ENCODE data around the gene ADGRL1. TPM values are rescaled to one million over a fixed set of nuclear protein-coding genes. Genes with fewer than 3 reads are reported as not detected.

Gene ADGRL1
- total RNA-seq: 1.7 and 3.7 TPM in 2 replicates

DNA sequence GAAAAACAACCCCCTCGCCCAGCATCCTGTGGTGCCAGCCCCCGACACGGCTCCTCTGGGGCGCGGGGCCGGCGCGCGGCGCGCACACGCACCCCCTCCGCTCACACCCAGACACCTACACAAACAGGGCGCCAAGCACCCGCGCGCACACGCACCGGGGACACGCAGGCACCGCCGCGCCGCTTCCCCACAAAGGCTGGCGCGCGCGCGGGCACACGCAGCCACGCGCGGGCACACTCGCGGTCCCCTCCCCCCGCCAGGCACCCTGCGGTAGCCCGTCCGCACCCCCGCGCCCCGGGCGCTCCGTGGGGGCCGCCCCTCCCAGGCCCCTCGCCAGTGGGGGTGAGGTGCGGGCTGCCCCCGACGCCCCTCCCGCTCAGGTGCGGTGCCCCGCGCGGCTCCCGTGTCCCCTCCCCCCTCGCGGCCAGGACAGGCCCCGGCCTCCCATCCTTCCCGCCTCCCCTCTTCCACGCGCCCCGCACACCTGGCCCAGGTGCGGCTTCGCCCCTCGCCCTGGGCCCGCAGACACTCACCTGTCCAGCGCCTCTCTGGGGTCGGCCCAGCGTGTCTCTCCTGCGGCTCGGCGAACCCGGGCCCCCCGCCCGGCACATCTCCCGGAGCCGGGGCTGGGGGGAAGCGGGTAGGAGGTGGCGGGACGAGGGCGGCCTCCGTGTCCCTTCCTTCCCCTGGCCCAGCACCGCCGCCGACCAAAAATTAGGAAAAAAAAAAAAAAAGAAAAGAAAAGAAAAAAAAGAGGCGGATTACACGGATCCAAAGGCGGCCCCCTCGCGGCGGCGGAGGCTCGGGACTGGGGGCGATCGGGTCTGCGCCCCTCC lies at the start of gene ADGRL1:
Gene ADGRL1 (minus strand): TSS at position 718 of the 836 bp plus-strand sequence. CDS start 22,567 bp downstream, outside the sequence.

DNA sequence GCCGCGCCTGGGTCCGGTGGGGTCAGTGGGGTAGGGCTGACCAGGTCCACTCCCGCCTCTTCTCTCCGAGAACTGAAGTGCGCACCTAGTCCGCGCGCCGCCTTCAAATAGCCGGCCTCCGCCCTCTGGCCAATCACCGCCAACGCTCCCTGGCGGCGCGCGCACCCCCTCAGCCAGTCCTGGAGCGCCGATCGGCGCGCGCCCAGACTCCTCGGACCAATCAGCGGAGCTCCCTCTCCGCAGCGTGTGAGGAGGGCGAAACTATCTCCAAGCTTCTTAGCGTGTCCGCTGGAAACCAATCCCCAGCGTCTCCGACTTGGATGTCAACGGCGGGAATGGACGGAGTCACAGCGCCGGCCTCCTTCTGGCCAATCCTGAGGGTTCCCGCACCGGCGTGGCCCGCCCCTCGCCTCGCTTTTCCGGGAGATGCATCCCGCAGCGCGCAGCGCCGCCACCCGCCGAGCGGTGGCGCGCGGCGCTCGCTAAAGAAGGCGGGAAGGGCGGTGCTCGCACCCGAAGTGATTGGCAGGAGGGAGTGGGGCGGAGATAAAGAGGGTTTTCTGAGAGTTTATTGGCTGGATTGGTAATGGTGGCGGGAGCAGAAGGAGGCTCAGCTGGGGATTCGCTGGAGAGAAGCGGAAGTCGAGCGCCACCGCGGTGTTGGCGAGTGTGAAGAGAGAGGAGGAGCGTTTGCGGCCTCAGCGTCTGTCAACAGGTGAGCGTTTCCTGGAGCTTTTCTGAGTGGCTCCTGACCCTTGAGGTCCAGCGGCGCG lies 69.3 kb downstream of the ADGRL1 start, which contains the start of gene ASF1B:
Gene ASF1B (minus strand): TSS at position 81 of the 773 bp plus-strand sequence. CDS start 133 bp downstream, outside the sequence.

DNA sequence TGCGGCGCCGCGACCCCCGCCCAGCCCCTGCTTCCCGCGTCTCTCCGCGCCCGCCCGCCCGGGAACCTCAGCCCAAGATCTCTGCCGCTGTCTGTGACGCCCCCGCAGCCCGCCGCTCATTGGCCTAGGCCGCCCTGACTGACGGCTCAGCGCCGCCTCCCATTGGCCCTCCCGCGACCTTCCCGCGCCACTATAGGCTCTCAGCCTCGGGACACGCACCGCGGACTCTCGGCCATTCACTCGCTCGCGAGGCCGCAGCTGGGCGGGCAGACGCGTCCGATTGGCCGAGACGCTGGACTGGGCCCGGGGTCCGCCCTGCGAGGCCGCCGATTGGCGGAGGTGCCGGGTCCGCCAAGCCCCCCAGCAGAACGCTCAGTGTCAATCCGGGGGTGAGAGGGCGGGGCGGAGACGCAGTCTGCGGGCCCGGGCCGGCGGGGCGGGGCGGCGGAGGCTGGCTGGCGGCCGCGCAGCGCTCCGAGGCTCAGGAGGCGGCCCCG lies 88.3 kb downstream of the ADGRL1 start, which contains the start of gene PRKACA:
Gene PRKACA (minus strand): TSS at position 95 of the 497 bp plus-strand sequence. CDS start 215 bp downstream, outside the sequence.

Other genes with a start within 250 kb of the ADGRL1 start
- gene RFX1, start 199.8 kb downstream of the ADGRL1 start, total RNA-seq: 2.8 and 3.4 TPM in 2 replicates
- not detected in 2 replicates for gene RLN3, start 178.0 kb downstream of the ADGRL1 start, total RNA-seq
- 5.9 and 8.5 TPM in 2 replicates for gene IL27RA, start 174.4 kb downstream of the ADGRL1 start, total RNA-seq
- gene PALM3, start 144.1 kb downstream of the ADGRL1 start, total RNA-seq: under 0.01 and 0.18 TPM in 2 replicates
- gene MISP3, start 133.4 kb downstream of the ADGRL1 start, total RNA-seq: 0.09 TPM in 2 replicates
- gene C19orf67, start 120.4 kb downstream of the ADGRL1 start, total RNA-seq: not detected in 2 replicates
- 17.1 and 24.1 TPM in 2 replicates for gene SAMD1, start 115.4 kb downstream of the ADGRL1 start, total RNA-seq
- 35.7 and 45.3 TPM in 2 replicates for gene PRKACA, start 88.4 kb downstream of the ADGRL1 start, total RNA-seq
- gene ASF1B, start 69.6 kb downstream of the ADGRL1 start, total RNA-seq: 6.2 and 16.7 TPM in 2 replicates
- 5.4 and 10.5 TPM in 2 replicates for gene ADGRE5, start 175.3 kb upstream of the ADGRL1 start, total RNA-seq
- gene DDX39A, start 213.2 kb upstream of the ADGRL1 start, total RNA-seq: 50.0 and 86.0 TPM in 2 replicates
- gene PKN1, start 227.1 kb upstream of the ADGRL1 start, total RNA-seq: 263 and 295 TPM in 2 replicates

All from endothelial cell of coronary artery (primary cell).